B cell (primary cell): ENCODE measurements around the gene UGT1A4.

Experiments used
- CTCF ChIP-seq: fragments of 200-600 bp; IDR thresholded peaks from one replicate; pipeline ENCODE4 v1.8.0; 2022; ENCODE audit warnings: antibody characterized with exemption, mild to moderate bottlenecking
- EZH2 ChIP-seq: IDR thresholded peaks from 2 replicates; pipeline ENCODE4 v1.6.1; 2012; ENCODE audit warnings: borderline replicate concordance, low read depth, mild to moderate bottlenecking, moderate library complexity, low read length; ENCODE audit not compliant: insufficient read depth, poor library complexity, severe bottlenecking

DNA sequence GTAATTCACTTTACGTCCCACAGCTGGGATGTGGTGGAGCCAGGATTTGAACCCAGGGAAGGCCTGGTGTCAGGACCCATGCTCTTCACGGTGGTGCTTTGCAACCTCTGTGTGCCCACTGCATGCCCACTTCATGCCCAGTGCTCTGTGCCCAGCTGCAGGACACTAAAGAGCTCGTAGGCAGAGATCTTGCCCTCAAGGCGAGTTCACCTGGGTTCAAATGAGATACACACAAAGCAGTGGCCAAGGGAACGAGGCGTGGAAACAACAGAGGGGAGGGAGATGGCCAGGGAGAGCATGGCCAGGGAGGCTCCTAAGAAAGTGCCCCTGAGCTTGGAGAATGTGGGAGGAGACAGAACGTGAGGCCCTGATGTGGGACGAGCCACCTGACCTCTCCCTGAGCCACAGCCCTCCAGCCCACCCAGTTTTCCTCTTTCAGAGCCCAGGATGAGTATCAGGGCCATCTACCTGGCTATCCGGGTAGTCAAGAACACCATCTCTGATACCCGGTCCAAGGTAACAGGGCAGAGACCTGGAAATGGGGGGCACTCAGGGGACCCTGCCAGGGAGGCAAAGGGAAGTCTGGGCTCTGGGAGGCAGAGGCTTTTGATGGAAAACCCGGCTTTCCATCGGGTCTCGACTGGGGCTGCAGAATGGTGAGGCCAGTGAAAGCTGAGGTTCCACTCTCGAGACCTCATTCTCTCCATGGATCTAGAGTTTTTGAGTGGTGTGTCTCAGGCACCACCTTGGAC, 80.0 kb downstream of the UGT1A4 start:
- TF ChIP-seq CTCF (no peak), EZH2 (no peak)
